Endodermal cell (in vitro differentiated cells): ENCODE results near the gene DIO1. TPM values are rescaled to one million over a fixed set of nuclear protein-coding genes. Genes with fewer than 3 reads are reported as not detected.

Experiments
- DNase-seq: peaks from one replicate; pipeline ENCODE4 v3.0.0-alpha.2; 2017
- H3K27ac ChIP-seq: 2 replicates; pipeline ENCODE4 v1.5.1; 2013; ENCODE audit warnings: mild to moderate bottlenecking, low read depth, low read length, moderate library complexity
- H3K27me3 ChIP-seq: 2 replicates; pipeline ENCODE4 v1.6.1; 2013; ENCODE audit warnings: mild to moderate bottlenecking, low read length, moderate library complexity; ENCODE audit not compliant: insufficient read depth, control insufficient read depth, poor library complexity, severe bottlenecking
- H3K36me3 ChIP-seq: 2 replicates; pipeline ENCODE4 v1.7.0; 2013; ENCODE audit warnings: mild to moderate bottlenecking, low read length, moderate library complexity; ENCODE audit not compliant: control insufficient read depth, insufficient read depth
- H3K4me1 ChIP-seq: one replicate; pipeline ENCODE4 v1.7.0; 2013; ENCODE audit warnings: low read length; ENCODE audit not compliant: control insufficient read depth, insufficient read depth
- H3K4me3 ChIP-seq: 2 replicates; pipeline ENCODE4 v1.5.1; 2013; ENCODE audit warnings: mild to moderate bottlenecking, low read length, moderate library complexity
- H3K9ac ChIP-seq: 2 replicates; pipeline ENCODE4 v1.6.1; 2013; ENCODE audit warnings: mild to moderate bottlenecking, low read length, moderate library complexity; ENCODE audit not compliant: poor library complexity, severe bottlenecking; ENCODE audit errors: extremely low read depth
- H3K9me3 ChIP-seq: 2 replicates; pipeline ENCODE4 v1.6.1; 2013; ENCODE audit warnings: mild to moderate bottlenecking, low read length, moderate library complexity; ENCODE audit not compliant: control insufficient read depth
- H3K27ac Mint-ChIP-seq: 2 replicates; pipeline ENCODE4 v1.8.0; 2020; ENCODE audit warnings: mixed read lengths
- H3K27me3 Mint-ChIP-seq: 2 replicates; pipeline ENCODE4 v1.8.0; 2021; ENCODE audit warnings: mild to moderate bottlenecking, mixed read lengths; ENCODE audit not compliant: insufficient read depth
- H3K36me3 Mint-ChIP-seq: 2 replicates; pipeline ENCODE4 v1.8.0; 2020; ENCODE audit warnings: low read depth, mixed read lengths
- H3K4me1 Mint-ChIP-seq: 2 replicates; pipeline ENCODE4 v1.8.0; 2020; ENCODE audit warnings: mixed read lengths
- H3K4me3 Mint-ChIP-seq: 2 replicates; pipeline ENCODE4 v1.8.0; 2020; ENCODE audit warnings: mild to moderate bottlenecking, moderate library complexity, mixed read lengths
- H3K9me3 Mint-ChIP-seq: 2 replicates; pipeline ENCODE4 v1.8.0; 2020; ENCODE audit warnings: mild to moderate bottlenecking, mixed read lengths
- WGBS, 2 experiments: methylation state at CpG; one replicate each; pipeline versions ENCODE4 v1.1.5 to v1.1.7; 2013; ENCODE audit warnings: missing lambda C conversion rate in 2 of 2, mixed read lengths in 1 of 2; ENCODE audit not compliant: insufficient coverage in 1 of 2, insufficient read length in 1 of 2; 5-methylcytosine and 5-hydroxymethylcytosine counted together
- total RNA-seq, 2 donors: library from RNA; stranded (reverse); fragmentation: NEBNext Ultra II Directional in 1 of 2; extraction: Animal tissue kit (Norgen Biotek cat#: 25700) in 1 of 2; gene quantifications; 2 replicates in 1 of 2; 3 replicates in 1 of 2; pipeline ENCODE4 v1.2.1, GENCODE V29; 2021
- TF ChIP-seq, protein P1 (sequence below): fragments of 200-600 bp; sonication (generic); conservative IDR thresholded peaks from 2 replicates; pipeline ENCODE4 v1.5.0; 2021; ENCODE audit warnings: antibody characterized with exemption, mild to moderate bottlenecking

DIO1 gene
- total RNA-seq, 2 donors from 2014 or later: not detected

DNA sequence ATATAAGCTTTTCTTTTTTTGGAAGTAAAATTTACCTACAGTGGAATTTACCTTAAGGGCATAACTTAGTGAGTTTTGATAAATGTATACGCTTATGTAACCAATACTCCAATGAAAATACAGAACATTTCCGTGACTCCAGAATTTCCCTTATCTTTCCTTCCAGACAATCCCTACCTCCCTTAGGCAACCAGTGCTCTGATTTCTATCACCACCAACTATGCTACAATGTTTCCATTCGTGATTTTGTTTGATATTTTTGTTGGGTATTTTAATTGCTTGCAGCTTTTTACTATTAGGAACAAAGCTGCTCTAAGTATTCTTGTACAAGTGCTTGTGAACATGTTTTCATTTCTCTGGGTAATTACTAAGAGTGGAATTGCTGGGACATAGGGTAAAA lies 36.9 kb downstream of the DIO1 start:
- peaks cover 55% of the 10 kb centered on the region for H3K36me3 Mint-ChIP-seq
- no peak for DNase-seq
- Histone ChIP-seq H3K4me3 (no peak overlapping the region), H3K27me3 (no peaks in the 10 kb centered on the region), H3K9me3 (peaks cover 40% of the 10 kb centered on the region), H3K9ac (no peak overlapping the region), H3K27ac (no peak overlapping the region), H3K36me3 (peaks cover 43% of the 10 kb centered on the region), H3K4me1 (peaks cover 9% of the 10 kb centered on the region)
- H3K4me1 Mint-ChIP-seq: peaks cover 10% of the 10 kb centered on the region
- TF ChIP-seq, protein P1, sequence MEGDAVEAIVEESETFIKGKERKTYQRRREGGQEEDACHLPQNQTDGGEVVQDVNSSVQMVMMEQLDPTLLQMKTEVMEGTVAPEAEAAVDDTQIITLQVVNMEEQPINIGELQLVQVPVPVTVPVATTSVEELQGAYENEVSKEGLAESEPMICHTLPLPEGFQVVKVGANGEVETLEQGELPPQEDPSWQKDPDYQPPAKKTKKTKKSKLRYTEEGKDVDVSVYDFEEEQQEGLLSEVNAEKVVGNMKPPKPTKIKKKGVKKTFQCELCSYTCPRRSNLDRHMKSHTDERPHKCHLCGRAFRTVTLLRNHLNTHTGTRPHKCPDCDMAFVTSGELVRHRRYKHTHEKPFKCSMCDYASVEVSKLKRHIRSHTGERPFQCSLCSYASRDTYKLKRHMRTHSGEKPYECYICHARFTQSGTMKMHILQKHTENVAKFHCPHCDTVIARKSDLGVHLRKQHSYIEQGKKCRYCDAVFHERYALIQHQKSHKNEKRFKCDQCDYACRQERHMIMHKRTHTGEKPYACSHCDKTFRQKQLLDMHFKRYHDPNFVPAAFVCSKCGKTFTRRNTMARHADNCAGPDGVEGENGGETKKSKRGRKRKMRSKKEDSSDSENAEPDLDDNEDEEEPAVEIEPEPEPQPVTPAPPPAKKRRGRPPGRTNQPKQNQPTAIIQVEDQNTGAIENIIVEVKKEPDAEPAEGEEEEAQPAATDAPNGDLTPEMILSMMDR: no peak
- H3K27ac Mint-ChIP-seq: no peak overlapping the region
- WGBS, 2 experiments: 100% methylated on average over 1 to 3 of the region's 3 CpGs
- no peak overlapping the region for H3K4me3 Mint-ChIP-seq
- peaks cover 33% of the 10 kb centered on the region for H3K9me3 Mint-ChIP-seq
- H3K27me3 Mint-ChIP-seq: no peaks in the 10 kb centered on the region

DNA sequence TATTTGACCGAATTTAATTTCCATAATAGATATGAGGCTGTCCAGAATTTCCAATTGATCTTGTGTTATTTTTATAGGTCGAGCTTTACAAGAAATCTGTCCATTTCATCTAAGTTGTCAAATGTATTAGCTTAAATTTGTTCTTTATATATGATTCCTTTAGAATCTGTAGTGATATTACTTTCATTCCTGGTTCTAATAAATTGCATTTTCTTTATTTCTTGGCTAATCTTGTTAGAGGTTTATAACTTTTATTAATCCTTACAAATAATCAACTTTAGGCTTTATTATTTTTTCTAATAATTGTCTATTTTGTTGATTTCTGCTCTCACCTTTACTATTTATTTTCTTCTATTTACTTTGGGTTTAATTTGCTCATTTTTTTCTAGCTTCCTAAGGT lies 37.5 kb downstream of the DIO1 start:
- H3K9ac ChIP-seq: no peak overlapping the region
- WGBS, 2 experiments: 90 to 96% methylated on average over 2 of the region's 2 CpGs
- no peaks in the 10 kb centered on the region for H3K27me3 ChIP-seq
- Mint-ChIP-seq H3K27me3 (no peaks in the 10 kb centered on the region), H3K27ac (no peak overlapping the region), H3K9me3 (peaks cover 33% of the 10 kb centered on the region), H3K4me1 (peaks cover 10% of the 10 kb centered on the region), H3K4me3 (no peak overlapping the region), H3K36me3 (peaks cover 53% of the 10 kb centered on the region)
- H3K27ac ChIP-seq: no peak overlapping the region
- no peak overlapping the region for H3K4me3 ChIP-seq
- H3K4me1 ChIP-seq: peaks cover 9% of the 10 kb centered on the region
- no peak for DNase-seq
- peaks cover 41% of the 10 kb centered on the region for H3K36me3 ChIP-seq
- peaks cover 40% of the 10 kb centered on the region for H3K9me3 ChIP-seq
- TF ChIP-seq, protein P1: no peak

DNA sequence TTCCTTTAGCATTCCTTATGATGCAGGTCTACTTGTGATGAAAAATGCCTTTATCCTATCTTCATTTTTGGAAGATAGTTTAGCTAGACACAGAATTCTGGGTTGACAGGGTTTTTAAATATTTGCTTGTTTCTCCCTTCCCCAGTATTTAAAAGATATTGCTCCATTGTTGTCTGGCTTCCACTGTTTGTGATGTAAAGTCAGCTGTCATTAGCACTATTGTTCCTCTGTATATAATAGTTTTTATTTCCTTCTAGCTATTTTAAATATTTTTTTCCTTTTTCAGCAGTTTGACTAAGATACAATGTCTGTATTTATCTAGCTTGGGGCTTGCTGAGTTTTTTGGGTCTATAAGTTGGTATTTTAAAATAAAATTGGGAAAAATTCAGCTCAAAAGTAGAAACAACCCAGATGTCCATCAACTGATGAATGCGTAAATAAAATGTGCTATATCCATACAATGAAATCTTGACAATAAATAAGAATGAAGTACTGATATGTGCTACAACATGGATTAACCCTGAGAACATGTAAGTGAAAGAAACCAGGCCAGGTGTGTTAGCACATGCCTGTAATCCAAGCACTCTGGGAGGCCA lies 40.3 kb downstream of the DIO1 start:
- Histone ChIP-seq H3K36me3 (peaks cover 43% of the 10 kb centered on the region), H3K27me3 (no peaks in the 10 kb centered on the region), H3K4me1 (peaks cover 5% of the 10 kb centered on the region), H3K9ac (no peak overlapping the region), H3K27ac (no peak overlapping the region), H3K9me3 (peaks cover 40% of the 10 kb centered on the region), H3K4me3 (no peak overlapping the region)
- no peaks in the 10 kb centered on the region for H3K27me3 Mint-ChIP-seq
- peaks cover 5% of the 10 kb centered on the region for H3K4me1 Mint-ChIP-seq
- H3K36me3 Mint-ChIP-seq: peaks cover 52% of the 10 kb centered on the region
- peaks cover 33% of the 10 kb centered on the region for H3K9me3 Mint-ChIP-seq
- TF ChIP-seq, protein P1: no peak
- no peak for DNase-seq
- no peak overlapping the region for H3K27ac Mint-ChIP-seq
- no peak overlapping the region for H3K4me3 Mint-ChIP-seq
- 100% methylated on average over 1 of the region's 1 CpG; no CpG with 5 or more reads in 1 of the 2 experiments for WGBS, 2 experiments
